Ammon's horn (tissue), 1 donor: Measurements from ENCODE around the gene TMEM208.

ENCODE experiments used
- DNase-seq: peaks from one replicate; pipeline ENCODE4 v3.0.0-alpha.2; 2016; ENCODE audit warnings: low spot score

TMEM208 gene

GRCh38 chr16:67191995-67192681, 34.8 kb upstream of the TMEM208 start, which contains the start of gene E2F4:
Gene E2F4 (plus strand): TSS chr16:67192155. CDS start chr16:67192228, 73 bp downstream.
- peak; percentile 97 for DNase-seq

- DNase-seq, result no peak
Observed at GRCh38 chr16:67192781-67193361, 34.1 kb upstream of the TMEM208 start.

GRCh38 chr16:67193536-67193935, 33.4 kb upstream of the TMEM208 start:
- no peak for DNase-seq

GRCh38 chr16:67194260-67194659, 32.7 kb upstream of the TMEM208 start:
- no peak for DNase-seq

- DNase-seq, result no peak
Observed at GRCh38 chr16:67195676-67196075, 31.3 kb upstream of the TMEM208 start.

GRCh38 chr16:67196881-67197280, 30.0 kb upstream of the TMEM208 start:
- DNase-seq, result no peak

- no peak for DNase-seq
Observed at GRCh38 chr16:67197704-67198103, 29.2 kb upstream of the TMEM208 start.

- peak; percentile 68 for DNase-seq
Observed at GRCh38 chr16:67198238-67198734, 28.6 kb upstream of the TMEM208 start.

DNA sequence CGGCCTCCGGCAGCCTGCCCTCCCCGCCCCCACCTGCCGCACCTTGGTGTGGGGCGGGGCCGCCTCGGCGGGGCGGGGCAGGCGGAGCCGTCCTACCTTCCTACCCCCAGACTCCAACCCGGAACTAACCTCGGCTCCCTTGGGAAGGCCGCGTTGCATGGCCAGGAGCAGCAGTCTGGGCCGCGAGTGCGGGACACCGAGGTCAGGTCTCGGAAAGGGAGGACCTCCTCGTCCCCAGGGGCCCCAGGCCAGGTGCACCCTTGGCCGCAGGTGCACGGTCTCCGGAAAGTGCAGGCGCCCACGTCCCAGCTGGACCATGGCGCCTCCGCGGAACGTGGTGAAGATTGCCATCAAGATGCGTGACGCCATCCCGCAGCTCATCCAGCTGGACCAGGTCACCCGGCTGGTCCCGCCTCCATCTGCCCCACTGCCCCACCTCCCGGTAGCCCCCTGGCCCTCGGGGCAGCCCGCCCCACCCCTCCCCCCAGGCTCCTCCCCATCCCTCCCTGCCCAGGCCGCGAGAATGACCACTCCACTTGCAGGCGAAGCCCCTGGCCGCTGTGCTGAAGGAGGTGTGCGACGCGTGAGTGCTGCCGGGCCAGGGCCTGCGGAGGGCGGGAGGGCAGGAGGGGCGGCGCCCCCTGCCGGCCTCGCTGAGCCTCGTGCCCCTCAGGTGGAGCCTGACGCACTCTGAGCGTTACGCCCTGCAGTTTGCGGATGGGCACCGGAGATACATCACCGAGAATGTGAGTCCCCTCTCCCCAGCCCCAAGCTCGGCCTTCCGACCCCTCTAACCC, 27.7 kb upstream of the TMEM208 start, which contains the start of gene ELMO3:
ELMO3 (plus strand) TSS at position 121 of the 797 bp plus-strand sequence; CDS start at position 317, 196 bp downstream.
- DNase-seq, result no peak

DNA sequence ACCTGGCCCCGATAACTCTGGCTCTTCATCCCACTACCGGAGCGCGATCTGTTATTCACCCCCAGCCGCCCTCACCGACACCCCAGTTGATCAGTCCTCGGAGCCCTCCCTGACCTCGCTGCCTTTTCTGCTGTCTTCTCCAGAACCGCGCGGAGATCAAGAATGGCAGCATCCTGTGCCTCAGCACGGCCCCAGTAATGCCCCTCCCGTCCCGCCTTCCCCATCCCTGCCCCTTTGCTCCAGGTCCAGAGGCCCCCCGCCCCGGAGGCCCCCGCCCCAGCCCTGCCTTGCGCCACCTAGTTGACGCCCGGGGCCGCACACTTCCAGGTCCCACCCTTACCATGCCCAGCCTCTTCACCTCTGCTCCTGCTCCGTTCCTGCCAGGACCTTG, 27.1 kb upstream of the TMEM208 start:
- no peak for DNase-seq

GRCh38 chr16:67200491-67200890, 26.4 kb upstream of the TMEM208 start:
- DNase-seq, result no peak

DNA sequence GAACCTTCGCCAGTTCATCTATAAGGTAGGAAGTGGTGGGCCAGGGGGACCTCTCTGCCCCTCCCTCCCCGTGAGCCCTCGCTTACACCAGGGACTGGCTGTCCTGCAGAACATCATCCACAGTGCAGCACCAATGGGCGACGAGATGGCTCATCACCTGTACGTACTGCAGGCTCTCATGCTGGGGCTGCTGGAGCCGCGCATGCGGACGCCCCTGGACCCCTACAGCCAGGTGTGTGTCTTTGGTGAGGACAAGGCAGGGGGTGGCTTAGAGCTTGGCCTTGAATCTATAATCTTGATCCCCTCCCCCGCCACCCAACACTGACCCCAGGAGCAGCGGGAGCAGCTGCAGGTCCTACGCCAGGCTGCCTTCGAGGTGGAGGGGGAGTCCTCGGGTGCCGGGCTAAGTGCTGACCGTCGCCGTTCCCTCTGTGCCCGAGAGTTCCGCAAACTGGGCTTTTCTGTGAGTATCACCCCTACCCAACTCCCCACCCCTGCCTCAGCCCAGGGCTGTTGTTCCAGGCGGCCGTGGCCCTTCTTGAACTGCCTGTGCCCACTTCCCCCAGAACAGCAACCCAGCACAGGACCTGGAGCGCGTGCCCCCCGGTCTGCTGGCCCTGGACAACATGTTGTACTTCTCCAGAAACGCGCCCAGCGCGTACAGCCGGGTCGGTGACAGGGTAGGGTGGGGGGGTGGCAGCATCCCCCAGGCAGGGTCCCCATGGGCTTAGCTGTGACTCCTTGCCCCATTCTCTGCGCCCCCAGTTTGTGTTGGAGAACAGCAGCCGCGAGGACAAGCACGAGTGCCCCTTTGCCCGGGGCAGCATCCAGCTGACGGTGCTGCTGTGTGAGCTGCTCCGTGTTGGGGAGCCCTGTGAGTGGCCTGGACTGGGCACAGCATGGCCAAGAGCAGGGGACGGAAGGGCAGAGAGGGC, 25.3 kb upstream of the TMEM208 start:
- no peak for DNase-seq

GRCh38 chr16:67202426-67202825, 24.5 kb upstream of the TMEM208 start:
- no peak for DNase-seq

GRCh38 chr16:67202956-67203493, 23.9 kb upstream of the TMEM208 start:
- no peak for DNase-seq

GRCh38 chr16:67204076-67204475, 22.9 kb upstream of the TMEM208 start:
- no peak for DNase-seq

DNA sequence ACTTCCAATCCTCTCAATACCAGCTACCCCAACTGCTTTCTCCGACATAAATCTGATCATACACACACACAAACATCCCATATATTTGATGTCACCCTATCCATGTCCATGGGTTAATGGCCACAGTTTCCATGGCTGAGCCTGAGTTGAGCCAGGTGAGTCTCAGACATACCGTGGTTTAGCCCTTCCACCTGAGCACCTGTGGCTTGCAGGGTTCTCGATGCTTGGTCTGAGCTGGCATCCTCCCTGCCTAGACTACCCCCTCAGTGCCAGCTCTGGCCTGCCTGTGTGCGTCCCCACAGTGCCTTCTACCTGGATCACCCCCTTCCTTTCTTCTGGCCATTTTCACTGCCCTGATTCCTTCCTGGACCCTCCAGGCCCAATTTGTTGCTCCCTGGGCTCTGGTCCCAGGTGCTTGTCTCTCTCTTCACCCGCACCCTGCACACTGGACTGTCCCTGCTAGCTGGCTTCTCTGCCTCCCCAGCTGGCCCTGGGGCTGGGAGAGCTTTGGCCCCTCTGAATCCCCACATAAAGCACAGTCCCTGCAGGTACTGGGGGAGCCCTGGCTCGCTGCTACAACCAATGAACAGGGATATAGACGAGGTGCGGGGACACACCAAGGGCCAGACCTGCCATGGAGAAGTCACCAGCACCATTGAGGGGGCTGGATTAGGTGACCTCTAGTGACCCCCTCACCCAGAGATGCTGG, 20.6 kb upstream of the TMEM208 start:
- DNase-seq, result no peak

DNA sequence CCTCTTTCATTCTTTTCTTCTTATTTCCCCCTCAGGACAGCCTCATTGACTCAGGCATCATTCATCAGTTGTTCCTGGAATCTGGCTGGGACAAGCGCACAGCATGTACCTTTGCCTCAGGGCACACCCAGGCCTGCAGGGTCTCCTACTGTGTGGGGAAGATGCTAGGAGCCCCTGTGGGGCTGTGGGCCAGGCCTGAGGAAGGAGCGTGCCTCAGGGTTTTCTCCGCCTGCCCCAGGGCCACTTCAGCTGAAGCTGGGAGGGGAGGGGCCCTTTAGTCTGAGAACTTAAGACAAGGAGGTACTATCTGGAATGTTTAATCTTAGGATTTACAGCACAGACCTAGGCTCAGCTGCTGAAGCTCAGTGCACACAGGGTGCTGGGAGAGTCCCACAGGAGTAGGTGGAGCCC, 20.1 kb upstream of the TMEM208 start:
- DNase-seq, result no peak

DNA sequence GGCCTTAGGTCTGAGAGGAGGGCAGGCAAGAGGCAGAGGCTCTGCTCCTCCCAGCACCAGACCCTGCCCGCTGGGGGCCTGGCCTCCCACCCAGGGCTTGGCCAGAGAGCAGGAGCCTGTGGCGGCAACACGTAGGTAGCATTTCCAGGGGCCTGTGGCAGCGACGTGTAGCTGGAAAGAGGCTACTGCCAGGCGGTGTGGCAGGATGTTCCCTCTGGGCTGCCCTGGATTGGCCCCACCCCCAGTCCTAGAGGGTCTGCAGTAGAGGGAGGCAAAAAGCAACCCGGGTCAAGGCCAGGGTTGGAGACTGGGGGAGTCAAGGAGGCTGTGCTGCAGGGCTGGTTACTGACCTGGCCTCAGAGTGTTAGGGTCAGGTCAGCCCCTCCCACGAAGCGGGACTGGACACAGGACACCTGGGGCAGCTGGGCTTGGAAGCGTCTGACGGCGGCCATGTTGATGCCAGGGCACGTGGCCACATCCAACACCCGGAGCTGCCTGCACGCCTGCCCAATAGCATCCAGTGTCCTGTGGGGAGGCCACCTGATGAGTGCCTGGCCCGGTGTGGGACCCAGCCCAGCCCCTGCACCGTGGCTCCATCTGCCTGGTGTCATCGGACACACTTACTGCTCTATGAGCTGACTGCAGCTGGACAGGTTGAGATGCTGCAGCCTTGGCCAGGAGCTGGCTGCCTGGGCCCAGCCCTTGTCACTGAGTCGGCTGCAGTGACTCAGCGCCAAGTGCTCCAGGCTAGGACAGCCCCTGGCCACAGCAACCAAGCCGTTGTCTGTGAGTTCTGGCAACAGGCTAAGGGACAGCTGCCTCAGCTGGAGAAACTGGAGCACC, 19.5 kb upstream of the TMEM208 start:
- no peak for DNase-seq

DNA sequence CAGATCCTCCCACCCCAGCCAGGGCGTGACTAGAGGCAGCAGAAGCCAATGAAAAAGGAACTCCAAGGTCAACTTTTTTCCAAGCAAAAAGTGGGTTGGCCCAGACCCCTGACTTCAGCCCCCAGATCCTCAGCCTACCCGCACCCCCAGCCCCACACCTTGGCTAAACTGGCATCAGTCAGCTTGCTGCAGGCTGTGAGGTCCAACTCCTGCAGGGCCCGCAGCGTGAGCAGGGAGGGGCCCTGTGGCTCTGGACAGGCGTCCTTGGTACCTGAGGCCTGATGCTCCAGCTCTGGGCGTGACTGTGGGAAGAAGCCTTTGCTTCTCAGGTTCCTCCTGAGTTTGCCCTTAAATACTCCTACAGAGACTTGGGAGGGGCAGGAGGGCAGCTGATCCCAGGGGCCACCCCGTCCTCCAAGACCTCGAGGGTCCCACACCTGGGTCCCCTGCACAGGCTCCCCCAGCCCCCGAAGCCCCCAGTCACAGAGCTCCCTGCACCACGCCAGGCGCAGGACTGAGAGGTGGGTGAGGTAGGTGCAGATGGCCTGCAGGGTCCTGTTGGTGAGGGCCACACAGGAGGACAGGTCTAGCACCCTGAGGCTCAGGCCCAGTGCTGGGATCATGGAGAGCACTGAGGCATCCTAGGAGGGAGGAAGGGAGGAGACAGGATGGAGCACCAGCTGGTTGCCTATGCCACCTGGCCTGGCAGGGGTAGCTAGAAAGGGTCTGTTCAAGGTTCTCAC, 18.6 kb upstream of the TMEM208 start:
- DNase-seq, result no peak
